Lower leg skin (tissue), 4 donors: Measurements from ENCODE around the gene ENPP5. TPM values are rescaled to one million over a fixed set of nuclear protein-coding genes. Genes with fewer than 3 reads are reported as not detected.

ENCODE experiments used
- DNase-seq, 2 donors: peaks; one replicate each; pipeline ENCODE4 v3.0.0-alpha.2; 2019; ENCODE audit warnings: low spot score in 2 of 2
- H3K4me3 ChIP-seq: fragments of 200-600 bp; sonication (generic); 2 replicates; pipeline ENCODE4 v1.5.1; 2017; ENCODE audit warnings: mild to moderate bottlenecking, low read depth; ENCODE audit not compliant: poor library complexity, severe bottlenecking
- CTCF ChIP-seq, 3 donors: fragments of 450-650 bp; IDR thresholded peaks; one replicate each; pipeline ENCODE4 v1.5.1; 2016; ENCODE audit warnings: antibody characterized with exemption in 3 of 3, mild to moderate bottlenecking in 3 of 3, moderate library complexity in 2 of 3
- POLR2A ChIP-seq, 2 donors: fragments of 450-650 bp; IDR thresholded peaks; one replicate each; pipeline ENCODE4 v1.6.1; 2016 to 2017; ENCODE audit warnings: antibody characterized with exemption in 2 of 2, mild to moderate bottlenecking in 1 of 2, moderate library complexity in 1 of 2
- WGBS, 2 donors: methylation state at CpG; one replicate each; pipeline ENCODE4 v1.1.5; 2018; 5-methylcytosine and 5-hydroxymethylcytosine counted together
- intact Hi-C: fragments of 100-400 bp; cut with DNase I; formaldehyde crosslinking; loops from one replicate; pipeline ENCODE4 v1.15.0; 2023; ENCODE audit warnings: low total_unique reads
- total RNA-seq, 4 donors: library from RNA; depleted of rRNA; stranded (reverse); fragments of >200 nt; gene quantifications; one replicate each; pipeline ENCODE4 v1.1.0, GENCODE V29; 2016

Gene ENPP5
- total RNA-seq, 4 donors from 2014 or later = 0.34 to 4.9 (median 2.2) TPM

- intact Hi-C loops = no loop called here
- no peak overlapping the region for H3K4me3 ChIP-seq
- WGBS, 2 donors = 50 to 62% methylated on average over 2 of the region's 2 CpGs
- TF ChIP-seq CTCF (IDR thresholded peaks at IDR 0.05) (no peak), POLR2A (IDR thresholded peaks at IDR 0.05) (no peak)
- no peak for DNase-seq
Measured at GRCh38 chr6:46203391-46204177, 32.8 kb upstream of the ENPP5 start.

GRCh38 chr6:46201702-46202101 is 30.9 kb upstream of the ENPP5 start:
- H3K4me3 ChIP-seq = no peak overlapping the region
- 82 to 84% methylated on average over 4 of the region's 4 CpGs for WGBS, 2 donors
- no peak for DNase-seq
- intact Hi-C loops = no loop called here
- TF ChIP-seq CTCF (IDR thresholded peaks at IDR 0.05) (no peak), POLR2A (IDR thresholded peaks at IDR 0.05) (no peak)

- TF ChIP-seq CTCF (IDR thresholded peaks at IDR 0.05) (no peak), POLR2A (IDR thresholded peaks at IDR 0.05) (no peak)
- no peak overlapping the region for H3K4me3 ChIP-seq
- intact Hi-C loops = no loop called here
- 72 to 77% methylated on average over 5 of the region's 5 CpGs for WGBS, 2 donors
- DNase-seq = no peak
Measured at GRCh38 chr6:46199387-46199786, 28.6 kb upstream of the ENPP5 start.

- WGBS, 2 donors = 74 to 82% methylated on average over 1 of the region's 1 CpG
- TF ChIP-seq CTCF (IDR thresholded peaks at IDR 0.05) (no peak), POLR2A (IDR thresholded peaks at IDR 0.05) (no peak)
- intact Hi-C loops = no loop called here
- no peak overlapping the region for H3K4me3 ChIP-seq
- DNase-seq = no peak
Measured at GRCh38 chr6:46191961-46192360, 21.2 kb upstream of the ENPP5 start.

GRCh38 chr6:46190889-46191288 is 20.1 kb upstream of the ENPP5 start:
- DNase-seq = no peak
- 72 to 82% methylated on average over 4 of the region's 4 CpGs for WGBS, 2 donors
- no peak overlapping the region for H3K4me3 ChIP-seq
- intact Hi-C loops = no loop called here
- TF ChIP-seq CTCF (IDR thresholded peaks at IDR 0.05) = no peak
- no peak for TF ChIP-seq POLR2A (IDR thresholded peaks at IDR 0.05)

- TF ChIP-seq CTCF (IDR thresholded peaks at IDR 0.05) (no peak), POLR2A (IDR thresholded peaks at IDR 0.05) (no peak)
- intact Hi-C loops = no loop called here
- 91% methylated on average over 4 of the region's 4 CpGs for WGBS, 2 donors
- no peak for DNase-seq
- H3K4me3 ChIP-seq = no peak overlapping the region
Measured at GRCh38 chr6:46189726-46190125, 18.9 kb upstream of the ENPP5 start.
